Ishikawa (cell line): ENCODE data around the gene PPM1F.

Experiments used
- CEBPB ChIP-seq: IDR thresholded peaks from 2 replicates; pipeline ENCODE4 v1.6.1; 2012
- CREB1 ChIP-seq: IDR thresholded peaks from 2 replicates; pipeline ENCODE4 v1.6.1; 2012; ENCODE audit warnings: low read depth
- EGR1 ChIP-seq: IDR thresholded peaks from 2 replicates; pipeline ENCODE4 v1.6.1; 2012
- EP300 ChIP-seq: IDR thresholded peaks from 2 replicates; pipeline ENCODE4 v1.6.1; 2012; ENCODE audit warnings: borderline replicate concordance
- FOXM1 ChIP-seq: IDR thresholded peaks from 2 replicates; pipeline ENCODE4 v1.6.1; 2012; ENCODE audit warnings: low read depth, borderline replicate concordance
- MAX ChIP-seq: IDR thresholded peaks from 2 replicates; pipeline ENCODE4 v1.6.1; 2012
- NFIC ChIP-seq: IDR thresholded peaks from 2 replicates; pipeline ENCODE4 v1.6.1; 2012
- RAD21 ChIP-seq: IDR thresholded peaks from 2 replicates; pipeline ENCODE4 v1.6.1; 2012; ENCODE audit warnings: low read depth
- REST ChIP-seq: IDR thresholded peaks from 2 replicates; pipeline ENCODE4 v1.6.1; 2012; ENCODE audit warnings: low read depth, mild to moderate bottlenecking
- TAF1 ChIP-seq: IDR thresholded peaks from 2 replicates; pipeline ENCODE4 v1.6.1; 2012; ENCODE audit warnings: low read depth, mild to moderate bottlenecking
- TCF12 ChIP-seq: IDR thresholded peaks from 2 replicates; pipeline ENCODE4 v1.6.1; 2012; ENCODE audit warnings: low read depth
- TEAD4 ChIP-seq: IDR thresholded peaks from 2 replicates; pipeline ENCODE4 v1.6.1; 2012
- USF1 ChIP-seq: IDR thresholded peaks from 2 replicates; pipeline ENCODE4 v1.6.1; 2012
- YY1 ChIP-seq: IDR thresholded peaks from 2 replicates; pipeline ENCODE4 v1.6.1; 2012; ENCODE audit warnings: low read depth
- ZBTB7A ChIP-seq: IDR thresholded peaks from 2 replicates; pipeline ENCODE4 v1.6.1; 2012; ENCODE audit warnings: low read depth

PPM1F gene

GRCh38 chr22:21992593-21993237 lies 40.1 kb upstream of the PPM1F start:
- TF ChIP-seq USF1 (no peak), CREB1 (no peak), EGR1 (no peak), EP300 (no peak)

GRCh38 chr22:21991774-21992173 lies 39.1 kb upstream of the PPM1F start:
- TF ChIP-seq NFIC (no peak), ZBTB7A (no peak), FOXM1 (no peak), RAD21 (no peak), TCF12 (no peak), MAX (no peak), REST (no peak), USF1 (no peak)

- no peak for TF ChIP-seq REST
- TF ChIP-seq TCF12: no peak
- TF ChIP-seq ZBTB7A: no peak
- TF ChIP-seq EP300: no peak
- TF ChIP-seq RAD21: no peak
- TF ChIP-seq EGR1: no peak
- no peak for TF ChIP-seq TEAD4
- TF ChIP-seq YY1: no peak
- TF ChIP-seq FOXM1: no peak
- TF ChIP-seq CREB1: no peak
- no peak for TF ChIP-seq NFIC
- no peak for TF ChIP-seq MAX
- no peak for TF ChIP-seq USF1
- no peak for TF ChIP-seq CEBPB
- no peak for TF ChIP-seq TAF1
These were observed 38.6 kb upstream of the PPM1F start for GRCh38 chr22:21991304-21991596.

- no peak for TF ChIP-seq FOXM1
- TF ChIP-seq YY1: no peak
- TF ChIP-seq MAX: no peak
- no peak for TF ChIP-seq TEAD4
- TF ChIP-seq USF1: no peak
These were observed 38.0 kb upstream of the PPM1F start for GRCh38 chr22:21990445-21991303.

- TF ChIP-seq FOXM1: no peak
- no peak for TF ChIP-seq ZBTB7A
These were observed 36.4 kb upstream of the PPM1F start for GRCh38 chr22:21989049-21989448.
